GM19438 (cell line): Measurements from ENCODE around the gene HSP90AB1.

ENCODE experiments used
- ATAC-seq: cut with Tn5 transposase; IDR thresholded peaks from one replicate; pipeline ENCODE4 v1.9.1; 2021; ENCODE audit warnings: low read depth; ENCODE audit not compliant: unreplicated experiment

HSP90AB1 gene

DNA sequence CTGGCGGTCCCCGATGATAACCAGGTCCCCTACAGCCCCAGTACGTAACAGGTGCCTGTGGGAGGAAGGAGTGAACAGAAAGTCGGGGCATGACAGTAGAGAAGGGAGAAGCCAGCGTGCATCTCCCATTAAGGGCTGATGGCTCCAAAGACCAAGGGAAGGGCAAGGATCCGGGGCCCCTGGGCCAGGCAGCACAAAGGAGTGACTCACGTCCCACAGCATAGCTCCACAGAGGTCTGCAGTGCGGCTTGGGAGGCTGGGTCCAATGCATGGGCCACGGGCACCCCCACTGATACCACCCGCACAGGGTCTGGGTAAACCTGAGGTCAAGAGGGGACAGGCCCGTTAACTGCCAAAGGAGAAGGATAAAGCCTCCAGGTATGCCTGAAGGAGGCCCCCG lies 56.0 kb downstream of the HSP90AB1 start:
- ATAC-seq: no peak
